ENCODE measurements around the gene ABHD16B.
A peak's percentile ranks its signal among the peaks of the same experiment; 100 is the strongest.

ABHD16B gene

DNA sequence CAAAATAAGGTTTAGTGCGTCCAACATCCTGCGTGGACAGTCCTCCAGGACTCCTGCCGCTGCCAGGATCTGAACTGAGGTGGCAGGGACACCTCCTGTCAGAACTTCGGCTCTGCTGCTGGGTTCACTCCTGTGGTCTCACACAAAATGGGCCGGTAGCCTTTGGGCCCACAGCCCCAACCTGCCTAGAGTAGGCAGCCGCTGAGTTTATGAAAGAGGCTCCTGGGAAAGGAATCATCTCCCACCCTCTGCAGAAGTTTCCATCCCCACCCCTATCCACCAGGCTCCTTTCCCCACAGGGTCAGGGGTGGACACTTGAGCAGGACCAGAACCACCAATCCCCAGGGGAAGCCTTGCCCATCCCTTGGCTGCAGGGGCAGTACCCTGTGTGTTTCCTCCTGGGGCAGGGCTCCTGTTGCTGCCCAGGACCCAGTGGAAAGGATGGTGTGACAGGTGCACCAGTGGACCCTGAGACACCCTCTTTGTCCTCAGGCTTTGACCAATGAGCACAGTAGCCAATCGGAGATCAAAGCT, 2.1 kb upstream of the ABHD16B start:
- Histone ChIP-seq H2AK5ac (ENCODE audit: low read length) (no peak overlapping the region), H3K4me1 (ENCODE audit: control insufficient read depth, low read depth, low read length) (peaks cover 4% of the 10 kb centered on the region), H3K4me2 (ENCODE audit: low read length) (no peak overlapping the region), H3K27me3 (ENCODE audit: insufficient read depth, low read length, poor library complexity) (no peaks in the 10 kb centered on the region), H3K4ac (ENCODE audit: low read depth, low read length) (no peak overlapping the region), H3K36me3 (ENCODE audit: control insufficient read depth, insufficient read depth, low read length) (no peaks in the 10 kb centered on the region), H3K23ac (ENCODE audit: low read length) (no peak overlapping the region), H3K56ac (ENCODE audit: low read length) (peak overlapping the region; percentile 73), H3K18ac (ENCODE audit: low read length) (no peak overlapping the region), H2BK5ac (ENCODE audit: low read length) (no peak overlapping the region), H4K5ac (ENCODE audit: low read length) (no peak overlapping the region), H3K79me2 (ENCODE audit: control insufficient read depth, insufficient read depth, low read length) (no peaks in the 10 kb centered on the region), H4K8ac (ENCODE audit: low read depth, low read length) (no peak overlapping the region), H2BK120ac (ENCODE audit: low read depth, low read length) (no peak overlapping the region), H3K79me1 (ENCODE audit: low read length) (peaks cover 5% of the 10 kb centered on the region), H2BK15ac (replicated peaks; ENCODE audit: low read depth) (no peak overlapping the region), H3K27ac (ENCODE audit: low read depth, low read length) (no peak overlapping the region), H3K4me3 (ENCODE audit: low read length) (no peak overlapping the region), H3K9ac (ENCODE audit: low read length) (peak overlapping the region; percentile 50)
- WGBS (ENCODE audit: extremely low coverage, insufficient coverage, low lambda C conversion rate), result no CpG with 5 or more reads among the region's 7 CpGs
- DNase-seq, result no peak

- Histone ChIP-seq H3K79me1 (ENCODE audit: low read length) (peaks cover 6% of the 10 kb centered on the region), H3K4me1 (ENCODE audit: control insufficient read depth, low read depth, low read length) (no peaks in the 10 kb centered on the region), H3K18ac (ENCODE audit: low read length) (no peak overlapping the region), H3K36me3 (ENCODE audit: control insufficient read depth, insufficient read depth, low read length) (no peaks in the 10 kb centered on the region), H3K23ac (ENCODE audit: low read length) (no peak overlapping the region), H3K27ac (ENCODE audit: low read depth, low read length) (no peak overlapping the region), H3K79me2 (ENCODE audit: control insufficient read depth, insufficient read depth, low read length) (peaks cover 3% of the 10 kb centered on the region), H3K27me3 (ENCODE audit: insufficient read depth, low read length, poor library complexity) (no peaks in the 10 kb centered on the region), H2BK5ac (ENCODE audit: low read length) (no peak overlapping the region), H3K4me2 (ENCODE audit: low read length) (no peak overlapping the region), H2BK15ac (replicated peaks; ENCODE audit: low read depth) (no peak overlapping the region), H3K56ac (ENCODE audit: low read length) (peak overlapping the region; percentile 34), H2AK5ac (ENCODE audit: low read length) (no peak overlapping the region), H3K9ac (ENCODE audit: low read length) (no peak overlapping the region), H3K4ac (ENCODE audit: low read depth, low read length) (no peak overlapping the region), H3K4me3 (ENCODE audit: low read length) (no peak overlapping the region), H4K8ac (ENCODE audit: low read depth, low read length) (no peak overlapping the region), H2BK120ac (ENCODE audit: low read depth, low read length) (no peak overlapping the region), H4K5ac (ENCODE audit: low read length) (no peak overlapping the region)
- no peak for DNase-seq
- no CpG with 5 or more reads among the region's 17 CpGs for WGBS (ENCODE audit: extremely low coverage, insufficient coverage, low lambda C conversion rate)
These were observed 810 bp upstream of the ABHD16B start for GRCh38 chr20:63860325-63861051.

DNA sequence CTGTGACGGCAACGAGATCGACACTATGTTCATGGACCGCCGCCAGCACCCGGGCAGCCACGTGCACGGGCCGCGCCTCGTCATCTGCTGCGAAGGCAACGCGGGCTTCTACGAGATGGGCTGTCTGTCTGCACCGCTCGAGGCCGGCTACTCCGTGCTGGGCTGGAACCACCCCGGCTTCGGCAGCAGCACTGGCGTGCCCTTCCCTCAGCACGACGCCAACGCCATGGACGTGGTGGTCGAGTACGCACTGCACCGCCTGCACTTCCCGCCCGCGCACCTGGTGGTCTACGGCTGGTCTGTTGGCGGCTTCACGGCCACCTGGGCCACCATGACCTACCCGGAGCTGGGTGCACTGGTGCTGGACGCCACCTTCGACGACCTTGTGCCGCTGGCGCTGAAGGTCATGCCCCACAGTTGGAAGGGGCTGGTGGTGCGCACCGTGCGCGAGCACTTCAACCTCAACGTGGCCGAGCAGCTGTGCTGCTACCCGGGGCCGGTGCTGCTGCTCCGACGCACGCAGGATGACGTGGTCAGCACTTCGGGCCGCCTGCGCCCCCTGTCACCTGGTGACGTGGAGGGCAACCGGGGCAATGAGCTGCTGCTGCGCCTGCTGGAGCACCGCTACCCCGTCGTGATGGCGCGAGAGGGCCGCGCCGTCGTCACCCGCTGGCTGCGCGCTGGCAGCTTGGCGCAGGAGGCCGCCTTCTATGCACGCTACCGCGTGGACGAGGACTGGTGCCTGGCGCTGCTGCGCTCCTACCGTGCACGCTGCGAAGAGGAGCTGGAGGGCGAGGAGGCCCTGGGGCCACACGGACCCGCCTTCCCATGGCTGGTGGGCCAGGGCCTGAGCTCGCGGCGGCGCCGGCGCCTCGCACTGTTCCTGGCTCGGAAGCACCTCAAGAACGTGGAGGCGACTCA, 943 bp downstream of the ABHD16B start:
- no peak overlapping the region for H4K8ac ChIP-seq (ENCODE audit: low read depth, low read length)
- no peak overlapping the region for H3K23ac ChIP-seq (ENCODE audit: low read length)
- H3K4me3 ChIP-seq (ENCODE audit: low read length), result no peak overlapping the region
- no peak overlapping the region for H3K27ac ChIP-seq (ENCODE audit: low read depth, low read length)
- H3K18ac ChIP-seq (ENCODE audit: low read length), result no peak overlapping the region
- H3K4me2 ChIP-seq (ENCODE audit: low read length), result no peak overlapping the region
- H2AK5ac ChIP-seq (ENCODE audit: low read length), result no peak overlapping the region
- H3K9ac ChIP-seq (ENCODE audit: low read length), result no peak overlapping the region
- no peaks in the 10 kb centered on the region for H3K36me3 ChIP-seq (ENCODE audit: control insufficient read depth, insufficient read depth, low read length)
- no peak overlapping the region for H2BK15ac ChIP-seq (replicated peaks; ENCODE audit: low read depth)
- no peak overlapping the region for H3K56ac ChIP-seq (ENCODE audit: low read length)
- no peak overlapping the region for H2BK120ac ChIP-seq (ENCODE audit: low read depth, low read length)
- H3K27me3 ChIP-seq (ENCODE audit: insufficient read depth, low read length, poor library complexity), result no peaks in the 10 kb centered on the region
- WGBS (ENCODE audit: extremely low coverage, insufficient coverage, low lambda C conversion rate), result no CpG with 5 or more reads among the region's 95 CpGs
- H3K79me2 ChIP-seq (ENCODE audit: control insufficient read depth, insufficient read depth, low read length), result peaks cover 17% of the 10 kb centered on the region
- H3K79me1 ChIP-seq (ENCODE audit: low read length), result peaks cover 9% of the 10 kb centered on the region
- H2BK5ac ChIP-seq (ENCODE audit: low read length), result no peak overlapping the region
- DNase-seq, result no peak
- H3K4ac ChIP-seq (ENCODE audit: low read depth, low read length), result no peak overlapping the region
- no peak overlapping the region for H4K5ac ChIP-seq (ENCODE audit: low read length)
- no peaks in the 10 kb centered on the region for H3K4me1 ChIP-seq (ENCODE audit: control insufficient read depth, low read depth, low read length)

DNA sequence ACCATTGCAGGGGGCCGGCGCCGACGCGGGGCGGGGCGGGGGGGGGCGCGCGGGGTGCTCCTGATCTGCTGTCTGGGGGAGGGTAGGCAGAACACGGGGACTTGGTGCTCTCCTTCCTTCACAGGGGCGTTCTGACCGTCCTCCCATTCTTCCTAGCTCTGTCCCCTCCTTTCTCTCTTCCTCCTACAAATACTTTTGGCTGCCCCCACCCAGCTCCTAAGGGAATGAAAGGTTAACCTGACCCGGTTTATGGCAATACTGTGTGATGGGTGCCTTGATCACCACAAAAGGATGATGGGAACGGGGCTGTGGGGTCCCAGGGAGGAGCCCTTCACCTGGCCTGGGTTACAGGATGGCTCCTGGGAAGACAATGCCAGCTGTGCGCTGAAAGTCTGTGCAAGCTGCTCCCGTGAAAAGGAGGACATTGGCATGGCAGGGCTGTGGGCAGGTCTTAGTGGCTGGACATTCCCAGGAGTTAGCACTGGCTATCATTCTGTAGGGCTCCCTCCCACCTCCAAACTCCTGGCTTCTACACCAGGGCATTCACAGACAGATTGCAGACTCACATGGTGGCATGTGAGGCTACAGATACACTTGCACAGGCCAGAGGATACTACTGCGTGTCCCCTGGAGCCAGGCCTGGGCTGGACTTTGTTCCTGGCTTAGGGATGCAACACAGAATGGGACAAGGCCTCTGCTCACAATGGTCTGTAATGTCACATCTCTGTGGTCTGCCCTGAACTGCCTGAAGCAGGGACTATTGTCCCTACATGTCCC, 1.9 kb downstream of the ABHD16B start:
- H3K79me2 ChIP-seq (ENCODE audit: control insufficient read depth, insufficient read depth, low read length), result peaks cover 22% of the 10 kb centered on the region
- no peak overlapping the region for H2BK120ac ChIP-seq (ENCODE audit: low read depth, low read length)
- no peaks in the 10 kb centered on the region for H3K27me3 ChIP-seq (ENCODE audit: insufficient read depth, low read length, poor library complexity)
- H3K18ac ChIP-seq (ENCODE audit: low read length), result no peak overlapping the region
- H3K23ac ChIP-seq (ENCODE audit: low read length), result no peak overlapping the region
- peaks cover 9% of the 10 kb centered on the region for H3K79me1 ChIP-seq (ENCODE audit: low read length)
- DNase-seq, result no peak
- H3K4ac ChIP-seq (ENCODE audit: low read depth, low read length), result no peak overlapping the region
- peak overlapping the region; percentile 94 for H3K9ac ChIP-seq (ENCODE audit: low read length)
- peak overlapping the region; percentile 89 for H3K56ac ChIP-seq (ENCODE audit: low read length)
- H4K5ac ChIP-seq (ENCODE audit: low read length), result no peak overlapping the region
- no peak overlapping the region for H3K27ac ChIP-seq (ENCODE audit: low read depth, low read length)
- H3K36me3 ChIP-seq (ENCODE audit: control insufficient read depth, insufficient read depth, low read length), result no peaks in the 10 kb centered on the region
- H3K4me1 ChIP-seq (ENCODE audit: control insufficient read depth, low read depth, low read length), result no peaks in the 10 kb centered on the region
- no peak overlapping the region for H4K8ac ChIP-seq (ENCODE audit: low read depth, low read length)
- no peak overlapping the region for H2BK5ac ChIP-seq (ENCODE audit: low read length)
- no peak overlapping the region for H2AK5ac ChIP-seq (ENCODE audit: low read length)
- H3K4me3 ChIP-seq (ENCODE audit: low read length), result no peak overlapping the region
- no peak overlapping the region for H3K4me2 ChIP-seq (ENCODE audit: low read length)
- no CpG with 5 or more reads among the region's 18 CpGs for WGBS (ENCODE audit: extremely low coverage, insufficient coverage, low lambda C conversion rate)
- no peak overlapping the region for H2BK15ac ChIP-seq (replicated peaks; ENCODE audit: low read depth)

GRCh38 chr20:63863798-63864544, 2.7 kb downstream of the ABHD16B start:
- WGBS (ENCODE audit: extremely low coverage, insufficient coverage, low lambda C conversion rate), result no CpG with 5 or more reads among the region's 38 CpGs
- peaks cover 22% of the 10 kb centered on the region for H3K79me2 ChIP-seq (ENCODE audit: control insufficient read depth, insufficient read depth, low read length)
- H2BK120ac ChIP-seq (ENCODE audit: low read depth, low read length), result no peak overlapping the region
- H2AK5ac ChIP-seq (ENCODE audit: low read length), result no peak overlapping the region
- no peak overlapping the region for H2BK5ac ChIP-seq (ENCODE audit: low read length)
- H4K5ac ChIP-seq (ENCODE audit: low read length), result no peak overlapping the region
- H4K8ac ChIP-seq (ENCODE audit: low read depth, low read length), result no peak overlapping the region
- no peaks in the 10 kb centered on the region for H3K4me1 ChIP-seq (ENCODE audit: control insufficient read depth, low read depth, low read length)
- no peak overlapping the region for H2BK15ac ChIP-seq (replicated peaks; ENCODE audit: low read depth)
- H3K9ac ChIP-seq (ENCODE audit: low read length), result peak overlapping the region; percentile 94
- H3K4me3 ChIP-seq (ENCODE audit: low read length), result peak overlapping the region; percentile 82
- H3K56ac ChIP-seq (ENCODE audit: low read length), result peak overlapping the region; percentile 89
- peak overlapping the region; percentile 54 for H3K18ac ChIP-seq (ENCODE audit: low read length)
- peak overlapping the region; percentile 19 for H3K4me2 ChIP-seq (ENCODE audit: low read length)
- H3K36me3 ChIP-seq (ENCODE audit: control insufficient read depth, insufficient read depth, low read length), result no peaks in the 10 kb centered on the region
- H3K4ac ChIP-seq (ENCODE audit: low read depth, low read length), result no peak overlapping the region
- H3K79me1 ChIP-seq (ENCODE audit: low read length), result peaks cover 9% of the 10 kb centered on the region
- DNase-seq, result peak; percentile 83
- H3K27ac ChIP-seq (ENCODE audit: low read depth, low read length), result peak overlapping the region; percentile 79
- H3K23ac ChIP-seq (ENCODE audit: low read length), result no peak overlapping the region
- no peaks in the 10 kb centered on the region for H3K27me3 ChIP-seq (ENCODE audit: insufficient read depth, low read length, poor library complexity)

Measured in mesendoderm (in vitro differentiated cells).